ENCODE measurements around the gene PTPN4.

The PTPN4 gene

GRCh38 chr2:119788752-119789151 is 29.0 kb downstream of the PTPN4 start:
- H3K4me3 ChIP-seq = no peak overlapping the region
- no peak overlapping the region for H3K27ac ChIP-seq
- DNase-seq (ENCODE audit: low spot score) = no peak
- TF ChIP-seq, protein P1, sequence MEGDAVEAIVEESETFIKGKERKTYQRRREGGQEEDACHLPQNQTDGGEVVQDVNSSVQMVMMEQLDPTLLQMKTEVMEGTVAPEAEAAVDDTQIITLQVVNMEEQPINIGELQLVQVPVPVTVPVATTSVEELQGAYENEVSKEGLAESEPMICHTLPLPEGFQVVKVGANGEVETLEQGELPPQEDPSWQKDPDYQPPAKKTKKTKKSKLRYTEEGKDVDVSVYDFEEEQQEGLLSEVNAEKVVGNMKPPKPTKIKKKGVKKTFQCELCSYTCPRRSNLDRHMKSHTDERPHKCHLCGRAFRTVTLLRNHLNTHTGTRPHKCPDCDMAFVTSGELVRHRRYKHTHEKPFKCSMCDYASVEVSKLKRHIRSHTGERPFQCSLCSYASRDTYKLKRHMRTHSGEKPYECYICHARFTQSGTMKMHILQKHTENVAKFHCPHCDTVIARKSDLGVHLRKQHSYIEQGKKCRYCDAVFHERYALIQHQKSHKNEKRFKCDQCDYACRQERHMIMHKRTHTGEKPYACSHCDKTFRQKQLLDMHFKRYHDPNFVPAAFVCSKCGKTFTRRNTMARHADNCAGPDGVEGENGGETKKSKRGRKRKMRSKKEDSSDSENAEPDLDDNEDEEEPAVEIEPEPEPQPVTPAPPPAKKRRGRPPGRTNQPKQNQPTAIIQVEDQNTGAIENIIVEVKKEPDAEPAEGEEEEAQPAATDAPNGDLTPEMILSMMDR (IDR thresholded peaks at IDR 0.05) = no peak

DNA sequence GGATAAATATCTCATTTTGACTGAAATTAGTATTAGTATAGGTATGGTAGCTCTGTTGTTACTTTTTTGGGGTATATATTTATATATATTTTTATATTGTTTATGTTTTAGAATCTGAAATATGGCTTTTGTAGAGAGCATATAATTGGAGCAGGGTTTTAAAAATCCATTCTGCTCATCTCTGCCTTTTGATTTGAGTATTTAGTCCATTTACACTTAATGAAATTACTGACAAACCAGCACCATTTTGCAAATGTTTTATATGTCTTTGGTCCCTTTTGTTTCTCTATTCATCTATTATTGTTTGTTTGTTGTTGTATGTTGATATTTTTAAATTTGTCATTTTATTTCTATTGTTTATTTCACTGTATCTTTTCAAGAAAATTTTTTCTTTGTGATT is 30.7 kb downstream of the PTPN4 start:
- H3K27ac ChIP-seq = no peak overlapping the region
- TF ChIP-seq, protein P1 (IDR thresholded peaks at IDR 0.05) = no peak
- DNase-seq (ENCODE audit: low spot score) = no peak
- no peak overlapping the region for H3K4me3 ChIP-seq

GRCh38 chr2:119792907-119793312 is 33.2 kb downstream of the PTPN4 start:
- DNase-seq (ENCODE audit: low spot score) = no peak
- TF ChIP-seq, protein P1 (IDR thresholded peaks at IDR 0.05) = no peak
- no peak overlapping the region for H3K27ac ChIP-seq

GRCh38 chr2:119794237-119794636 is 34.5 kb downstream of the PTPN4 start:
- TF ChIP-seq, protein P1 (IDR thresholded peaks at IDR 0.05) = no peak
- no peak for DNase-seq (ENCODE audit: low spot score)
- H3K27ac ChIP-seq = no peak overlapping the region
- H3K4me3 ChIP-seq = no peak overlapping the region

More at GRCh38 chr2:119792907-119793312, 33.2 kb downstream of the PTPN4 start:
- H3K4me3 ChIP-seq = no peak overlapping the region

DNA sequence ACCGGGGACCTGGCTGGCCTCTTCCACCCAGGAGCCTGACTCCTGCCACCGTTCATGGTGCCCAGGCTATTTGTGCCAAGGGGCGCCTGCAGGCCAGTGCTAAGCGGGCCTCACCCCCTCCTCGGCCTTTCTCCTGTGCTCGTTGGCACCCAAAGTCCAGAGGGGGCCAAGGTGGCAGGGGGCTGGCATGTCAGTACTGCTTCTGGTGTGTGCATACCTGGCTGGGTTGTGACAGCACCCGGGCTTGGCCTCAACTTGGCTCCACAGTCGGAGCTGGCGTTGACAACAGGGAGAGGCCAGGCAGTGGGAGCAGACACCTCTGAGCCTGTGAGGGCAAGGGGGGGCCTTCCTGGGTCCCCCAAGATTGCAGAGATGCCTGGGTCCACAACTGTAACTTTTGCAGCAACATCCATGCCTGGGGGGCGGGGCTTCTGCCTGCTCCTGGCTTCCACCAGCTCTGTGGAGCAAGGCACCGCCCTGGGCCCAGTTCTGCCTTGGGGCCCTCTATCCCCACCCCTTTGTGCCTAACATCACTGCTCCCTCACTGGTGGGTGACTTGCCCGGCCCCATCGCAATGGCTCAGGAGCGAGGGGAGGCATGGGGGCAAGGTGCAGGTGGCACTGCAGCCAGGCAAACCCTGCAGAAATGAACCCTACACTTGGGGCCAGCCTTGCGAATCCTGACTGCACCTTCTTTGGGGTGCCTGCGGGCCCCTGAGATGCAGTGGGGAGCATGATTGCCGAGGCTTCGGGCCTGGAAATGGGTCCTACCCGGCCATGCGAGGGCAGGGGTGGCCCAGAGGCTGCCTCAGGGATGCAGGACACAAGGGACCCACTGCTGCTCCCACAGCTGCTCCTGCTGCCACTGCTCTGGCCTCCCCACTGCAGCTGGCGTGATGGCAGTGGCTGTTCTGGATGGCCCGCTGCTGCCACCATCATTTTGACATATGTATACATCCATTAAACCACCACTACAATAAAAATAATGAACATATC is 35.9 kb downstream of the PTPN4 start:
- Histone ChIP-seq H3K27ac (no peak overlapping the region), H3K4me3 (no peak overlapping the region)
- TF ChIP-seq, protein P1 (IDR thresholded peaks at IDR 0.05) = no peak
- DNase-seq (ENCODE audit: low spot score) = no peak

- Histone ChIP-seq H3K27ac (no peak overlapping the region), H3K4me3 (no peak overlapping the region)
- DNase-seq (ENCODE audit: low spot score) = no peak
- TF ChIP-seq, protein P1 (IDR thresholded peaks at IDR 0.05) = no peak
These were observed 40.7 kb downstream of the PTPN4 start for GRCh38 chr2:119800376-119800902.
